NCI-H82 treated with DMSO at 0.1 percent for 48 hours (cell line): ENCODE data around the gene DDN.
A peak's percentile ranks its signal among the peaks of the same experiment; 100 is the strongest.

Experiments used
- DNase-seq: peaks from one replicate; lab custom pipeline; 2025; ENCODE audit not compliant: unreplicated experiment; lab: John Stamatoyannopoulos, UW

Gene DDN

GRCh38 chr12:48967991-48968390 lies 31.2 kb downstream of the DDN start:
- DNase-seq, result no peak

- no peak for DNase-seq
Observed at GRCh38 chr12:48966177-48966895, 32.8 kb downstream of the DDN start.

GRCh38 chr12:48965298-48965838 lies 33.8 kb downstream of the DDN start:
- DNase-seq, result no peak

- no peak for DNase-seq
Observed at GRCh38 chr12:48961801-48962200, 37.4 kb downstream of the DDN start.

GRCh38 chr12:48961331-48961730 lies 37.8 kb downstream of the DDN start:
- DNase-seq, result no peak

GRCh38 chr12:48960834-48961233 lies 38.3 kb downstream of the DDN start:
- DNase-seq, result no peak

- peak; percentile 18 for DNase-seq
Observed at GRCh38 chr12:48958049-48958388, 41.2 kb downstream of the DDN start.

- DNase-seq, result peak; percentile 89
Observed at GRCh38 chr12:48957141-48958048, 41.8 kb downstream of the DDN start, which contains the start of gene ARF3. Gene ARF3, minus strand, starts transcription at chr12:48957487. Its CDS starts 16,392 bp downstream, at chr12:48941095.

- peak; percentile 95 for DNase-seq
Observed at GRCh38 chr12:48956279-48957140, 42.7 kb downstream of the DDN start.

- DNase-seq, result no peak
Observed at GRCh38 chr12:48954841-48955501, 44.2 kb downstream of the DDN start.

GRCh38 chr12:48954061-48954460 lies 45.1 kb downstream of the DDN start:
- DNase-seq, result no peak

GRCh38 chr12:48952691-48953090 lies 46.5 kb downstream of the DDN start:
- no peak for DNase-seq

- DNase-seq, result no peak
Observed at GRCh38 chr12:48947727-48948126, 51.4 kb downstream of the DDN start.

- DNase-seq, result no peak
Observed at GRCh38 chr12:48946943-48947342, 52.2 kb downstream of the DDN start.

- DNase-seq, result no peak
Observed at GRCh38 chr12:48946205-48946604, 53.0 kb downstream of the DDN start.
